H9 (cell line): ENCODE measurements around the gene APLP2. TPM values are rescaled to one million over a fixed set of nuclear protein-coding genes. Genes with fewer than 3 reads are reported as not detected.

Experiments used
- DNase-seq: peaks from one replicate; pipeline ENCODE4 v3.0.0-alpha.2; 2017
- H2AFZ ChIP-seq: one replicate; pipeline ENCODE4 v1.6.1; 2013; ENCODE audit warnings: mild to moderate bottlenecking, low read length, control low read depth, moderate library complexity
- H2AK5ac ChIP-seq: 2 replicates; pipeline ENCODE4 v1.6.1; 2013; ENCODE audit warnings: low read length, control low read depth, mixed read lengths; ENCODE audit not compliant: insufficient read length
- H2BK120ac ChIP-seq: one replicate; pipeline ENCODE4 v1.6.1; 2013; ENCODE audit warnings: low read depth, mild to moderate bottlenecking, low read length, control low read depth, inconsistent platforms; ENCODE audit not compliant: poor library complexity, severe bottlenecking
- H2BK12ac ChIP-seq: 2 replicates; pipeline ENCODE4 v1.6.1; 2013; ENCODE audit warnings: low read length, control low read depth, mixed read lengths, low read depth; ENCODE audit not compliant: insufficient read length
- H2BK15ac ChIP-seq: 2 replicates; pipeline ENCODE4 v1.6.1; 2013; ENCODE audit warnings: low read depth, low read length, control low read depth
- H2BK20ac ChIP-seq: one replicate; pipeline ENCODE4 v1.6.1; 2013; ENCODE audit warnings: low read depth, mild to moderate bottlenecking, low read length, control low read depth, inconsistent platforms; ENCODE audit not compliant: poor library complexity, severe bottlenecking
- H2BK5ac ChIP-seq: 2 replicates; pipeline ENCODE4 v1.6.1; 2013; ENCODE audit warnings: low read length, control low read depth, mixed read lengths; ENCODE audit not compliant: insufficient read length
- H3K14ac ChIP-seq: 2 replicates; pipeline ENCODE4 v1.6.1; 2013; ENCODE audit warnings: low read length, control low read depth; ENCODE audit not compliant: insufficient read depth
- H3K18ac ChIP-seq: 2 replicates; pipeline ENCODE4 v1.6.1; 2013; ENCODE audit warnings: low read depth, mild to moderate bottlenecking, mixed read lengths, low read length, control low read depth; ENCODE audit not compliant: insufficient read length
- H3K23ac ChIP-seq: 2 replicates; pipeline ENCODE4 v1.6.1; 2013; ENCODE audit warnings: low read length, control low read depth, mixed read lengths, low read depth; ENCODE audit not compliant: insufficient read length
- H3K23me2 ChIP-seq: 2 replicates; pipeline ENCODE4 v1.6.1; 2013; ENCODE audit warnings: low read depth, mild to moderate bottlenecking, mixed read lengths, low read length, control low read depth; ENCODE audit not compliant: insufficient read length, poor library complexity, severe bottlenecking
- H3K27ac ChIP-seq: 2 replicates; pipeline ENCODE4 v1.5.1; 2013; ENCODE audit warnings: low read length, control low read depth, mixed read lengths, low read depth; ENCODE audit not compliant: insufficient read length
- H3K27me3 ChIP-seq: 2 replicates; pipeline ENCODE4 v1.6.1; 2013; ENCODE audit warnings: low read length, control low read depth, inconsistent platforms; ENCODE audit not compliant: insufficient read depth
- H3K4ac ChIP-seq: 2 replicates; pipeline ENCODE4 v1.6.1; 2013; ENCODE audit warnings: low read depth, mild to moderate bottlenecking, control low read depth, inconsistent platforms, low read length, moderate library complexity
- H3K4me1 ChIP-seq: 2 replicates; pipeline ENCODE4 v1.6.1; 2013; ENCODE audit warnings: low read length, control low read depth, inconsistent platforms; ENCODE audit not compliant: insufficient read depth
- H3K4me2 ChIP-seq: 2 replicates; pipeline ENCODE4 v1.6.1; 2013; ENCODE audit warnings: low read length, control low read depth, mixed read lengths; ENCODE audit not compliant: insufficient read length, insufficient read depth
- H3K56ac ChIP-seq: 2 replicates; pipeline ENCODE4 v1.6.1; 2013; ENCODE audit warnings: low read depth, mild to moderate bottlenecking, mixed read lengths, low read length, control low read depth; ENCODE audit not compliant: insufficient read length
- H3K79me1 ChIP-seq: 2 replicates; pipeline ENCODE4 v1.6.1; 2013; ENCODE audit warnings: low read depth, mild to moderate bottlenecking, moderate library complexity, low read length, control low read depth, inconsistent platforms; ENCODE audit not compliant: insufficient read depth, poor library complexity, severe bottlenecking
- H3K79me2 ChIP-seq: 2 replicates; pipeline ENCODE4 v1.6.1; 2013; ENCODE audit warnings: low read length, control low read depth, inconsistent platforms; ENCODE audit not compliant: insufficient read depth
- H3K9ac ChIP-seq: 2 replicates; pipeline ENCODE4 v1.6.1; 2013; ENCODE audit warnings: low read length, control low read depth, mixed read lengths; ENCODE audit not compliant: insufficient read length; ENCODE audit errors: extremely low read depth
- H3K9me3 ChIP-seq: one replicate; pipeline ENCODE4 v1.6.1; 2013; ENCODE audit warnings: low read depth, low read length, inconsistent platforms; ENCODE audit not compliant: control insufficient read depth
- H3T11ph ChIP-seq: one replicate; pipeline ENCODE4 v1.6.1; 2013; ENCODE audit warnings: mild to moderate bottlenecking, low read length, control low read depth, inconsistent platforms
- H4K20me1 ChIP-seq: one replicate; pipeline ENCODE4 v1.6.1; 2013; ENCODE audit not compliant: control insufficient read depth, insufficient read length, insufficient read depth
- H4K5ac ChIP-seq: 2 replicates; pipeline ENCODE4 v1.6.1; 2013; ENCODE audit warnings: low read depth, mild to moderate bottlenecking, mixed read lengths, low read length, control low read depth; ENCODE audit not compliant: insufficient read length
- H4K8ac ChIP-seq: replicated peaks from 2 replicates; pipeline ENCODE4 v1.6.1; 2013; ENCODE audit warnings: low read length, control low read depth, mixed read lengths, low read depth; ENCODE audit not compliant: insufficient read length
- H4K91ac ChIP-seq: 2 replicates; pipeline ENCODE4 v1.6.1; 2013; ENCODE audit warnings: low read depth, mild to moderate bottlenecking, moderate library complexity, mixed read lengths, low read length, control low read depth; ENCODE audit not compliant: insufficient read length
- H3K27ac Mint-ChIP-seq, 3 experiments: 2 replicates in 2 of 3; 3 replicates in 1 of 3; pipeline ENCODE4 v1.8.0; 2020 to 2021; ENCODE audit warnings: mixed read lengths in 3 of 3, mild to moderate bottlenecking in 1 of 3, moderate library complexity in 1 of 3
- H3K27me3 Mint-ChIP-seq: 2 replicates; pipeline ENCODE4 v1.8.0; 2021; ENCODE audit warnings: low read depth, mild to moderate bottlenecking, moderate library complexity, mixed read lengths
- H3K36me3 Mint-ChIP-seq, 3 experiments: 2 replicates in 2 of 3; 3 replicates in 1 of 3; pipeline ENCODE4 v1.8.0; 2020 to 2021; ENCODE audit warnings: low read depth in 3 of 3, mixed read lengths in 3 of 3; ENCODE audit not compliant: insufficient read depth in 1 of 3
- H3K4me1 Mint-ChIP-seq, 2 experiments: 2 replicates each; pipeline ENCODE4 v1.8.0; 2020; ENCODE audit warnings: mixed read lengths in 2 of 2
- H3K4me3 Mint-ChIP-seq, 2 experiments: 2 replicates in 1 of 2; 3 replicates in 1 of 2; pipeline ENCODE4 v1.8.0; 2020 to 2021; ENCODE audit warnings: mild to moderate bottlenecking in 2 of 2, mixed read lengths in 2 of 2, moderate library complexity in 1 of 2
- H3K9me3 Mint-ChIP-seq, 2 experiments: 2 replicates in 1 of 2; 3 replicates in 1 of 2; pipeline ENCODE4 v1.8.0; 2020; ENCODE audit warnings: mild to moderate bottlenecking in 2 of 2, mixed read lengths in 2 of 2, moderate library complexity in 1 of 2
- WGBS: extraction: QIAGEN DNeasy Blood & Tissue Kit; methylation state at CpG from one replicate; pipeline ENCODE4 v1.1.7; 2013; ENCODE audit warnings: missing lambda C conversion rate, low lambda C conversion rate, mixed read lengths; ENCODE audit not compliant: insufficient read length; ENCODE audit errors: extremely low coverage; 5-methylcytosine and 5-hydroxymethylcytosine counted together
- total RNA-seq: library from RNA; stranded (reverse); gene quantifications from 2 replicates; pipeline ENCODE4 v1.2.1, GENCODE V29; 2021
- TF ChIP-seq, protein P1 (sequence below): fragments of 200-600 bp; sonication (generic); conservative IDR thresholded peaks from 3 replicates; pipeline ENCODE4 v1.8.0; 2021; ENCODE audit warnings: antibody characterized with exemption, mild to moderate bottlenecking

The APLP2 gene
- total RNA-seq, 1 experiment from 2014 or later: 328 TPM

DNA sequence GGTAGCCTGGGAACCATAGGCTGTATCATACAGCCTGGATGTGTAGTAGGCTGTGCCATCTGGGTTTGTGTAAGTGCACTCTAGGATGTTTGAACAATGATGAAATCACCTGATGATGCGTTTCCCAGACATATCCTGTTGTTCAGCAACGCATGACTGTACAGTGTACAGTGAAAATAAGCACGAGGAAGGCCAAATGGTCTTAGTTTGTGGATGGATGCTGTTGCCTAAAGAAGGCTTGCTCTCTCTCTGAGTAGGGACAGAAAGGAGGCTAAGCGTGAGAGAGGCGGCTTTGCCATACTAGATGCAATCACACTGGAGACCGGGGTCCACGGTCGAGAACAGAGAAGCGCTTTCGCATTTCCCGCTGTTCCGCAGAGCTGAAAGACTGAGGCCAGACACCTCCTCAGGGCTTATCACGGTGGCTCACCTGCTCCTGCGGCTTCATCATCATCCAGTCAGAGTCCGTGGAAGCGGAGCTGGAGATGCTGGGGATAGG lies 27.6 kb upstream of the APLP2 start:
- H4K5ac ChIP-seq: no peak overlapping the region
- H2BK120ac ChIP-seq: no peak overlapping the region
- Mint-ChIP-seq H3K4me3 (no peak overlapping the region), H3K36me3 (peaks cover 0 to 4% (median 0%) of the 10 kb centered on the region in 3 experiments; a peak in 2 of 7 replicates), H3K27ac (no peak overlapping the region), H3K4me1 (peaks cover 9 to 12% of the 10 kb centered on the region in 2 experiments), H3K27me3 (peaks cover 4% of the 10 kb centered on the region; the same call in 1 of the 2 replicates), H3K9me3 (peaks cover 4 to 5% of the 10 kb centered on the region in 2 experiments; a peak in 4 of 5 replicates)
- H4K91ac ChIP-seq: no peak overlapping the region
- no peak overlapping the region for H3K9ac ChIP-seq
- no peak overlapping the region for H2AFZ ChIP-seq
- H4K20me1 ChIP-seq: no peaks in the 10 kb centered on the region
- no peak overlapping the region for H2BK12ac ChIP-seq
- no peak overlapping the region for H3K56ac ChIP-seq
- H3K27me3 ChIP-seq: no peaks in the 10 kb centered on the region
- DNase-seq: no peak
- H3K79me2 ChIP-seq: no peaks in the 10 kb centered on the region
- no peaks in the 10 kb centered on the region for H3K9me3 ChIP-seq
- no peaks in the 10 kb centered on the region; the same call in 1 of the 2 replicates for H3K4me1 ChIP-seq
- no peak overlapping the region for H3K4ac ChIP-seq
- H3T11ph ChIP-seq: no peak overlapping the region
- no peak overlapping the region for H3K18ac ChIP-seq
- no peak overlapping the region for H3K27ac ChIP-seq
- no peak overlapping the region for H2BK15ac ChIP-seq
- no peak overlapping the region for H2BK20ac ChIP-seq
- WGBS: no CpG with 5 or more reads among the region's 16 CpGs
- no peaks in the 10 kb centered on the region for H3K23me2 ChIP-seq
- H3K4me2 ChIP-seq: no peak overlapping the region
- no peak overlapping the region for H3K23ac ChIP-seq
- no peaks in the 10 kb centered on the region for H3K79me1 ChIP-seq
- H2AK5ac ChIP-seq: no peak overlapping the region
- H3K14ac ChIP-seq: no peak overlapping the region; the same call in 1 of the 2 replicates
- H4K8ac ChIP-seq: no peak overlapping the region
- H2BK5ac ChIP-seq: no peak overlapping the region
- TF ChIP-seq, protein P1, sequence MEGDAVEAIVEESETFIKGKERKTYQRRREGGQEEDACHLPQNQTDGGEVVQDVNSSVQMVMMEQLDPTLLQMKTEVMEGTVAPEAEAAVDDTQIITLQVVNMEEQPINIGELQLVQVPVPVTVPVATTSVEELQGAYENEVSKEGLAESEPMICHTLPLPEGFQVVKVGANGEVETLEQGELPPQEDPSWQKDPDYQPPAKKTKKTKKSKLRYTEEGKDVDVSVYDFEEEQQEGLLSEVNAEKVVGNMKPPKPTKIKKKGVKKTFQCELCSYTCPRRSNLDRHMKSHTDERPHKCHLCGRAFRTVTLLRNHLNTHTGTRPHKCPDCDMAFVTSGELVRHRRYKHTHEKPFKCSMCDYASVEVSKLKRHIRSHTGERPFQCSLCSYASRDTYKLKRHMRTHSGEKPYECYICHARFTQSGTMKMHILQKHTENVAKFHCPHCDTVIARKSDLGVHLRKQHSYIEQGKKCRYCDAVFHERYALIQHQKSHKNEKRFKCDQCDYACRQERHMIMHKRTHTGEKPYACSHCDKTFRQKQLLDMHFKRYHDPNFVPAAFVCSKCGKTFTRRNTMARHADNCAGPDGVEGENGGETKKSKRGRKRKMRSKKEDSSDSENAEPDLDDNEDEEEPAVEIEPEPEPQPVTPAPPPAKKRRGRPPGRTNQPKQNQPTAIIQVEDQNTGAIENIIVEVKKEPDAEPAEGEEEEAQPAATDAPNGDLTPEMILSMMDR: no peak
